ENCODE data around the gene SPEN.

DNA sequence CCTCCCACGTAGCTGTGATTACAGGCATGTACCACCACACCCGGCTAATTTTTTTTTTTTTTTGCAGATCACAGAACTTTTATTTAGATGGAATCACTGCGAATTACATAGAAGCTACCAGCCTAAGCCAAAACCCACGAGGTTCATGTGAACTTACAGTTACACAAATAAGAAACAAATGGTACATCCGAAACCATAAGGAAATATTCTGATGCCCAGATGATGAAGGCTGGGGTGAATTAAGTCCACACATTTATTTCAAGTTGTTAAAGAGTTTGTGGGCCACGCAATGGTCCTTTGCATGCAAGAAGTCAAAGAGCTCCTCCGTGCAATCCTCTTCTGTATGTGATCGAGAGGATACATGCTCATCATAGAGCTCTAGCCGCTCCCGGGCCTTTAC lies 40.4 kb upstream of the SPEN start:
- TF ChIP-seq POLR2AphosphoS5 (IDR thresholded peaks at IDR 0.05; ENCODE audit: borderline replicate concordance, low read depth, low read length): no peak
- TF ChIP-seq EZH2 (IDR thresholded peaks at IDR 0.05): no peak
- TF ChIP-seq FOXP2 (optimal IDR thresholded peaks at IDR 0.05; ENCODE audit: control extremely low read depth, extremely low read length, insufficient read depth): no peak
